RWPE2 (cell line): ENCODE results near the gene MRPL14.
A peak's percentile ranks its signal among the peaks of the same experiment; 100 is the strongest.

Experiments
- ATAC-seq: fragments of 200-7000 bp; cut with Tn5 transposase; 3 replicates; pipeline ENCODE4 v1.9.1; 2021; ENCODE audit warnings: low read depth
- DNase-seq: peaks from one replicate; pipeline ENCODE4 v3.0.0-alpha.2; 2020; ENCODE audit warnings: low spot score
- H3K27ac ChIP-seq: fragments of 450-650 bp; 2 replicates; pipeline ENCODE4 v1.5.1; 2017; ENCODE audit warnings: mild to moderate bottlenecking; ENCODE audit not compliant: poor library complexity, severe bottlenecking
- H3K27me3 ChIP-seq: fragments of 250-450 bp; sonication (Bioruptor Pico); 2 replicates; pipeline ENCODE4 v1.5.1; 2021; ENCODE audit warnings: mild to moderate bottlenecking, moderate library complexity; ENCODE audit not compliant: insufficient read depth, poor library complexity, severe bottlenecking
- H3K36me3 ChIP-seq: fragments of 250-450 bp; sonication (Bioruptor Pico); 2 replicates; pipeline ENCODE4 v1.5.1; 2020; ENCODE audit warnings: low read depth, mild to moderate bottlenecking, moderate library complexity
- H3K4me1 ChIP-seq: fragments of 250-450 bp; sonication (Bioruptor Pico); 2 replicates; pipeline ENCODE4 v1.5.1; 2021; ENCODE audit warnings: mild to moderate bottlenecking, moderate library complexity; ENCODE audit not compliant: insufficient read depth, poor library complexity, severe bottlenecking
- H3K4me3 ChIP-seq: fragments of 250-450 bp; sonication (Bioruptor Pico); 2 replicates; pipeline ENCODE4 v1.5.1; 2021; ENCODE audit warnings: mild to moderate bottlenecking, moderate library complexity; ENCODE audit not compliant: severe bottlenecking
- H3K9me3 ChIP-seq: fragments of 250-450 bp; sonication (Bioruptor Pico); 2 replicates; pipeline ENCODE4 v1.5.1; 2021; ENCODE audit warnings: mild to moderate bottlenecking, moderate library complexity; ENCODE audit not compliant: severe bottlenecking
- TF ChIP-seq, protein P1 (sequence below): fragments of 450-650 bp; IDR thresholded peaks from one replicate; pipeline ENCODE4 v1.5.1; 2017; ENCODE audit warnings: mild to moderate bottlenecking, moderate library complexity; ENCODE audit not compliant: poor library complexity, severe bottlenecking

Gene MRPL14

DNA sequence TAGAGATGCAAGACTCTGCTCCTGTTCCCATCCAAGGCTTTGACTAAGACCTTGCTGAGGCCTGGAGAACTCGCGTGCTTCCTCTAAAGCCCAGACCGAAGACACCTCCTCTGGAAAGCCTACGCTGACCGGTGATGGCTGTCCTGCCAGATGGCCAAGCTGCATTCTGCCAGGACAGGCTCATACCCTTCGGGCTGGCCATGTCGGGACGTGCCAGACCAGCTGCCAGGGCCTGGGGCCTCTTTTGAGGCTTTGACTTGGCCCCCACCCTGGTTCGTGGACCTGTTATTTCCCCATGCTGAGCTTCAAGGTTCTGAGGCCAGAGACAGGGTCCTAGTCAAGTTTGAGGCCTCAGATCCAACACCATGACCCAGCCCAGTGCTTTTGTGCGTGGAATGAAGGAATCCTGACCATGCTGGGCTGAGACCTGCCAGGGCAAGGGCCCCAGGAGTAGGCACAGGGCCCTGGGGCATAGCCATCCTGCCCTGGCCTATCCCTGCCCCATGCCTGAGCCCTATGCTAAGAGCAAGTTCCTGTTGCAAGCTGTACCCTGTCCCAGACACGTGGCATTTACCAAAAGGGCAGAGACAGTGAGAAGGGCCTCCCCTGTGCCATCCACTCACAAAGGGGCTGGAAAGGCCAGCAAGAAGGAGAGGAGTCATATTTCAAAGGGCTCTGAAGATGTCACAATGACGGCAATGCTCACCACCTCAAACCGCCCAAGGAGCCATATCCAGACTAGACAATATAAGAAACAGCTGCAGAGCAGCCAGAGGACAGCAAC lies 42.8 kb downstream of the MRPL14 start:
- Histone ChIP-seq H3K27ac (peak overlapping the region; percentile 10), H3K9me3 (no peaks in the 10 kb centered on the region), H3K27me3 (no peaks in the 10 kb centered on the region), H3K36me3 (no peaks in the 10 kb centered on the region), H3K4me3 (no peak overlapping the region), H3K4me1 (peaks cover 9% of the 10 kb centered on the region)
- TF ChIP-seq, protein P1, sequence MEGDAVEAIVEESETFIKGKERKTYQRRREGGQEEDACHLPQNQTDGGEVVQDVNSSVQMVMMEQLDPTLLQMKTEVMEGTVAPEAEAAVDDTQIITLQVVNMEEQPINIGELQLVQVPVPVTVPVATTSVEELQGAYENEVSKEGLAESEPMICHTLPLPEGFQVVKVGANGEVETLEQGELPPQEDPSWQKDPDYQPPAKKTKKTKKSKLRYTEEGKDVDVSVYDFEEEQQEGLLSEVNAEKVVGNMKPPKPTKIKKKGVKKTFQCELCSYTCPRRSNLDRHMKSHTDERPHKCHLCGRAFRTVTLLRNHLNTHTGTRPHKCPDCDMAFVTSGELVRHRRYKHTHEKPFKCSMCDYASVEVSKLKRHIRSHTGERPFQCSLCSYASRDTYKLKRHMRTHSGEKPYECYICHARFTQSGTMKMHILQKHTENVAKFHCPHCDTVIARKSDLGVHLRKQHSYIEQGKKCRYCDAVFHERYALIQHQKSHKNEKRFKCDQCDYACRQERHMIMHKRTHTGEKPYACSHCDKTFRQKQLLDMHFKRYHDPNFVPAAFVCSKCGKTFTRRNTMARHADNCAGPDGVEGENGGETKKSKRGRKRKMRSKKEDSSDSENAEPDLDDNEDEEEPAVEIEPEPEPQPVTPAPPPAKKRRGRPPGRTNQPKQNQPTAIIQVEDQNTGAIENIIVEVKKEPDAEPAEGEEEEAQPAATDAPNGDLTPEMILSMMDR, result no peak
- no peak for DNase-seq
- peak; percentile 59 for ATAC-seq

DNA sequence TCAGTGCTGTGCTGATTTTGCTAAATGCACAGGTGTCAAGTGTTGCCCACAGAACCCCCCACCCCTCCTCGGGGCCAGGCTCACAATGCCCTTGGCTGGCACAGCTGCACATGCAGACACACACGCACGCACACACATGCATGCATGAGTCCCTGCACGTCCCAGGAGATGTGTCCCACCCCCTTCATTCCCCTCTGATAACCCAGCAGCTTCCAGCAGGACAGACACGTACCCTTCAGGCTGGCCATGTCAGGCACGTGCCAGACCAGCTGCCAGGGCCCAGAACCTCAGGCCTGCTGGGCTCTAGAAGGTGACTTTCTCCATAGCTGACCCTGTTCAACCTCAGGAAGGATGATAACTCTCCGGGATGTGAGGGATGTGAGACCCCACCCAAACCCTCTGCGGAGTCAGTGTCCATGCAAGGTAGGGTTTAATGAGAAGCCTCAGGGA lies 44.4 kb downstream of the MRPL14 start:
- H3K27me3 ChIP-seq, result no peaks in the 10 kb centered on the region
- H3K4me1 ChIP-seq, result peaks cover 9% of the 10 kb centered on the region
- DNase-seq (no peak), ATAC-seq (no peak)
- TF ChIP-seq, protein P1, result no peak
- H3K4me3 ChIP-seq, result no peak overlapping the region
- no peaks in the 10 kb centered on the region for H3K36me3 ChIP-seq
- H3K9me3 ChIP-seq, result no peaks in the 10 kb centered on the region
- H3K27ac ChIP-seq, result no peak overlapping the region

DNA sequence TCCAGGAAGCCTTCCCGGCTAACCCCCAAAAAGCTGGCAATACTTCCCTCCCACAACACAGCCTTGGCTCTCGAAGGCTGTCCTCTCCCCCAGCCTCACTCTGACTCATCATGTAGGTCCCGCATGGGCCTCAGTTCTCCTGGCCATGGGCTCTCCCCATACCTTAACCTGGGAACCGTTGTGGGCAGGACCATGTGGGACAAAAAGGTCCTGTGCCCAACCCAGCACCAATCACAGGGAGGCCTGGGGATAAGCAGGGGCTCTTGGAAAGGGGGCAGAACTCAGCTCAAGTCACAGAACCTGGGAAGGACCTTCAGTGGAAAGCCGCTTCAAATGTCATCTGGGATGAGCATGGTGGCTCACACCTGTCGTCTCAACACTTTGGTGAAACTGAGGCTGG lies 45.5 kb downstream of the MRPL14 start:
- ATAC-seq (no peak), DNase-seq (no peak)
- Histone ChIP-seq H3K36me3 (no peaks in the 10 kb centered on the region), H3K4me1 (peaks cover 13% of the 10 kb centered on the region), H3K4me3 (no peak overlapping the region), H3K9me3 (no peaks in the 10 kb centered on the region), H3K27ac (no peak overlapping the region), H3K27me3 (no peaks in the 10 kb centered on the region)
- TF ChIP-seq, protein P1, result no peak

DNA sequence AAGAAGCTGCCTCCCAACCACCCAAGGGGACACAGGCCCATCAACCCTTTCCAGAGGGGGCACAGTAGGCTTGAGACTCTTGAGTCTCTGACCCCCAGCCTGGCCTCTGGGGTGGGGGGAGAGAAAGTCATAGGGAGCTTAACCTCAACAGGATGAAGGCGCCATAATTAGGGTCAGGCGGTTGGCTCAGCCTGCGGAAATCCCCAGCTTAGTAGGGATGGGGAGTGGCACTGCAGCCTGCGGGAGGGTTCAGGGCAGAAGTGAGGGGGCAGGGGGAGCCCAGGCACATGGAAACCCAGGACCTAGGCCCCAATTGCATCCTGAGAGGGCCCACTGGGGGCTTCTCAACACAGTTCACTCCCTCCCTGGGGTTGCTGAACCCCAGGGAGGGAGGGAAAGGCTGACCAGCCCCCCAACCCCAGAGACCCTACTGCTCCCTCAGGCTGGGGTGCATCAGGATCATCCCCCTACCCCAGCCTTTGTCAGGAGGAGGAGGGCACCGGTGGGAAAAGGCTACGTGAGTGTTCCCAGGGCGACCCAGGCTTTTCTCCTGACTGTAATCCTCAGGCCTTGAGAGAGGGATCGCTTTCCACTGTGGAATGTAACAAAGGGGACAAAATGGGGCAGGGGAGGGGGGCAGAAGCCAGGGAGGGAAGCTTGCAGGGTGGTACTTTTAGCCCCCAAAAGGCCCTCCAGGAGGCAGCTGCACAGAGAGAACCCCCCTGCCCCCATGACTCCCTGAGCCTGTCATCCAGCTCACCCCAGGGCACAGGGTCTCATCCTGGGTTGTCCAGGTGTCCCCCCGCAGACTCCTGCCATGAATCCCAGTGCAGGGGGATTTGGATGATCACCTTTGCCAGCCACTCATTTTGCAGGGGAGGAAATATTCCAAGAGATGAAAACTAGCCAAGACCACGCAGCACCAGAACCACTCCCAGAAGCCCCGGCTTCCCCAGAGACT lies 46.4 kb downstream of the MRPL14 start:
- H3K4me1 ChIP-seq, result peaks cover 13% of the 10 kb centered on the region
- ATAC-seq, result no peak

More for the DNA sequence above, 46.4 kb downstream of the MRPL14 start:
- no peaks in the 10 kb centered on the region for H3K36me3 ChIP-seq
- TF ChIP-seq, protein P1, result no peak
- H3K9me3 ChIP-seq, result no peaks in the 10 kb centered on the region
- DNase-seq, result no peak
- no peak overlapping the region for H3K4me3 ChIP-seq
- no peak overlapping the region for H3K27ac ChIP-seq
- no peaks in the 10 kb centered on the region for H3K27me3 ChIP-seq
